Measurements from ENCODE around the gene SHLD2.
"Not testable (repeated sequence)": the region's sequence is repeated elsewhere in the genome, so short reads cannot be mapped to it uniquely, and the experiment has no call there.

The SHLD2 gene

GRCh38 chr10:87083576-87084290 is 11.3 kb upstream of the SHLD2 start:
- not testable (repeated sequence) for DNase-seq (ENCODE audit: low read depth in 2 of 2, low spot score in 1 of 2)

- DNase-seq (ENCODE audit: low read depth in 2 of 2, low spot score in 1 of 2), result not testable (repeated sequence)
Measured at GRCh38 chr10:87084291-87084782, 10.7 kb upstream of the SHLD2 start.

- DNase-seq (ENCODE audit: low read depth in 2 of 2, low spot score in 1 of 2), result no peak
Measured at GRCh38 chr10:87085537-87085936, 9.5 kb upstream of the SHLD2 start.

GRCh38 chr10:87089746-87090145 is 5.3 kb upstream of the SHLD2 start:
- DNase-seq (ENCODE audit: low read depth in 2 of 2, low spot score in 1 of 2), result no peak

GRCh38 chr10:87090779-87091178 is 4.2 kb upstream of the SHLD2 start:
- no peak for DNase-seq (ENCODE audit: low read depth in 2 of 2, low spot score in 1 of 2)

GRCh38 chr10:87092376-87092860 is 2.6 kb upstream of the SHLD2 start:
- no peak for DNase-seq (ENCODE audit: low read depth in 2 of 2, low spot score in 1 of 2)

GRCh38 chr10:87092861-87093631 is 2.0 kb upstream of the SHLD2 start:
- DNase-seq (ENCODE audit: low read depth in 2 of 2, low spot score in 1 of 2), result no peak

- peak; percentile 21 to 34 for DNase-seq (ENCODE audit: low read depth in 2 of 2, low spot score in 1 of 2)
Measured at GRCh38 chr10:87093632-87094372, 1.2 kb upstream of the SHLD2 start.

- peak; percentile 55 to 62 for DNase-seq (ENCODE audit: low read depth in 2 of 2, low spot score in 1 of 2)
Measured at GRCh38 chr10:87095236-87095945, 385 bp downstream of the SHLD2 start.

- no peak for DNase-seq (ENCODE audit: low read depth in 2 of 2, low spot score in 1 of 2)
Measured at GRCh38 chr10:87101996-87102395, 7.0 kb downstream of the SHLD2 start.

- not testable (repeated sequence) for DNase-seq (ENCODE audit: low read depth in 2 of 2, low spot score in 1 of 2)
Measured at GRCh38 chr10:87104727-87105126, 9.7 kb downstream of the SHLD2 start.

GRCh38 chr10:87105446-87106124 is 10.6 kb downstream of the SHLD2 start:
- DNase-seq (ENCODE audit: low read depth in 2 of 2, low spot score in 1 of 2), result no peak

- not testable (repeated sequence) for DNase-seq (ENCODE audit: low read depth in 2 of 2, low spot score in 1 of 2)
Measured at GRCh38 chr10:87118122-87118521, 23.1 kb downstream of the SHLD2 start.

GRCh38 chr10:87119029-87119428 is 24.0 kb downstream of the SHLD2 start:
- not testable (repeated sequence) for DNase-seq (ENCODE audit: low read depth in 2 of 2, low spot score in 1 of 2)

- DNase-seq (ENCODE audit: low read depth in 2 of 2, low spot score in 1 of 2), result not testable (repeated sequence)
Measured at GRCh38 chr10:87123351-87123750, 28.3 kb downstream of the SHLD2 start.

- not testable (repeated sequence) for DNase-seq (ENCODE audit: low read depth in 2 of 2, low spot score in 1 of 2)
Measured at GRCh38 chr10:87127048-87127447, 32.0 kb downstream of the SHLD2 start.

GRCh38 chr10:87127607-87128156 is 32.7 kb downstream of the SHLD2 start:
- not testable (repeated sequence) for DNase-seq (ENCODE audit: low read depth in 2 of 2, low spot score in 1 of 2)

- DNase-seq (ENCODE audit: low read depth in 2 of 2, low spot score in 1 of 2), result not testable (repeated sequence)
Measured at GRCh38 chr10:87132176-87132575, 37.2 kb downstream of the SHLD2 start.

GRCh38 chr10:87133936-87134335 is 38.9 kb downstream of the SHLD2 start:
- DNase-seq (ENCODE audit: low read depth in 2 of 2, low spot score in 1 of 2), result not testable (repeated sequence)

GRCh38 chr10:87134440-87134839 is 39.4 kb downstream of the SHLD2 start:
- not testable (repeated sequence) for DNase-seq (ENCODE audit: low read depth in 2 of 2, low spot score in 1 of 2)
